ENCODE data around the gene SDHAF3. TPM values are rescaled to one million over a fixed set of nuclear protein-coding genes. Genes with fewer than 3 reads are reported as not detected.
"Not testable (repeated sequence)": the region's sequence is repeated elsewhere in the genome, so short reads cannot be mapped to it uniquely, and the experiment has no call there.

Gene SDHAF3
- total RNA-seq, 2 donors from 2014 or later, result 22.3 to 30.7 TPM

- intact Hi-C loops (cut with DNase I), result no loop called here
- Histone ChIP-seq H3K27me3 (no peaks in the 10 kb centered on the region), H3K9me3 (no peaks in the 10 kb centered on the region), H3K4me3 (no peak overlapping the region), H3K4me1 (no peaks in the 10 kb centered on the region), H3K36me3 (replicated peaks in 1 of 2; ENCODE audit: insufficient read depth in 1 of 2, low read depth in 2 of 2) (no peaks in the 10 kb centered on the region), H3K27ac (no peak overlapping the region)
- WGBS, 2 donors, result 0 to 6% methylated on average over 2 of the region's 2 CpGs
- DNase-seq, result peak; percentile 46 to 50 (median 47)
- TF ChIP-seq, protein P1, sequence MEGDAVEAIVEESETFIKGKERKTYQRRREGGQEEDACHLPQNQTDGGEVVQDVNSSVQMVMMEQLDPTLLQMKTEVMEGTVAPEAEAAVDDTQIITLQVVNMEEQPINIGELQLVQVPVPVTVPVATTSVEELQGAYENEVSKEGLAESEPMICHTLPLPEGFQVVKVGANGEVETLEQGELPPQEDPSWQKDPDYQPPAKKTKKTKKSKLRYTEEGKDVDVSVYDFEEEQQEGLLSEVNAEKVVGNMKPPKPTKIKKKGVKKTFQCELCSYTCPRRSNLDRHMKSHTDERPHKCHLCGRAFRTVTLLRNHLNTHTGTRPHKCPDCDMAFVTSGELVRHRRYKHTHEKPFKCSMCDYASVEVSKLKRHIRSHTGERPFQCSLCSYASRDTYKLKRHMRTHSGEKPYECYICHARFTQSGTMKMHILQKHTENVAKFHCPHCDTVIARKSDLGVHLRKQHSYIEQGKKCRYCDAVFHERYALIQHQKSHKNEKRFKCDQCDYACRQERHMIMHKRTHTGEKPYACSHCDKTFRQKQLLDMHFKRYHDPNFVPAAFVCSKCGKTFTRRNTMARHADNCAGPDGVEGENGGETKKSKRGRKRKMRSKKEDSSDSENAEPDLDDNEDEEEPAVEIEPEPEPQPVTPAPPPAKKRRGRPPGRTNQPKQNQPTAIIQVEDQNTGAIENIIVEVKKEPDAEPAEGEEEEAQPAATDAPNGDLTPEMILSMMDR (IDR thresholded peaks at IDR 0.05), result peak; percentile 18 to 69 (median 59)
- no peak for TF ChIP-seq POLR2A (IDR thresholded peaks at IDR 0.05)
- peak; percentile 66 for ATAC-seq
Measured at GRCh38 chr7:97179454-97180104, 62.1 kb downstream of the SDHAF3 start.

DNA sequence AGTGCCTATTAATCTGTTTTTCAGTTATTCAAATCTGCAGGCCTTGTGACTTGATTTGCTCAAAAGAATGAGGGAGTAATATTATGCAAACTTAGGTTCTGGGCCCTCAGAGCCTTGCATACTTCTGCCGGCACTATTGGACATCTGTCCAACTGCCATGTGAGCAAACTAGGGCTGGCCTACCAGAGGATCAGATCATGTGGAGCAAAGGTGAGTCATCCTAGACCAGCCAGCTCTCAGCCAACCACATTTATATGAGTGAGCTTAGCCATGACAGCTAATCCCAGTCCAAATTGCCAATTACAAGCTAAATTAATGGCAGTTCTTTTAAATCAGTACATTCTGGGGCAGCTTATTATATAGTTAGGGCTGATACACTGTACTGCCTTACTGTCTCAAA is 69.6 kb downstream of the SDHAF3 start:
- H3K4me3 ChIP-seq, result no peak overlapping the region
- TF ChIP-seq, protein P1 (IDR thresholded peaks at IDR 0.05), result no peak
- no peak for TF ChIP-seq POLR2A (IDR thresholded peaks at IDR 0.05)
- H3K36me3 ChIP-seq (replicated peaks in 1 of 2; ENCODE audit: insufficient read depth in 1 of 2, low read depth in 2 of 2), result no peaks in the 10 kb centered on the region
- H3K9me3 ChIP-seq, result no peaks in the 10 kb centered on the region
- H3K4me1 ChIP-seq, result no peaks in the 10 kb centered on the region
- ATAC-seq (no peak), DNase-seq (peak in 1 of 4 donors; percentile 13)
- intact Hi-C loops (cut with DNase I), result no loop called here
- H3K27me3 ChIP-seq, result no peaks in the 10 kb centered on the region
- no peak overlapping the region for H3K27ac ChIP-seq
- WGBS, 2 donors, result 78 to 100% methylated on average over 1 of the region's 1 CpG

- H3K9me3 ChIP-seq; H3K27ac ChIP-seq; H3K4me1 ChIP-seq; H3K36me3 ChIP-seq (replicated peaks in 1 of 2; ENCODE audit: insufficient read depth in 1 of 2, low read depth in 2 of 2); DNase-seq; intact Hi-C loops (cut with DNase I); H3K27me3 ChIP-seq; H3K4me3 ChIP-seq; ATAC-seq: not testable (repeated sequence)
- 42 to 44% methylated on average over 2 of the region's 2 CpGs for WGBS, 2 donors
Measured at GRCh38 chr7:97196174-97196573, 78.7 kb downstream of the SDHAF3 start.

- Histone ChIP-seq H3K4me1 (no peaks in the 10 kb centered on the region), H3K9me3 (no peaks in the 10 kb centered on the region), H3K36me3 (replicated peaks in 1 of 2; ENCODE audit: insufficient read depth in 1 of 2, low read depth in 2 of 2) (no peaks in the 10 kb centered on the region), H3K27ac (no peak overlapping the region), H3K4me3 (no peak overlapping the region), H3K27me3 (no peaks in the 10 kb centered on the region)
- intact Hi-C loops (cut with DNase I), result no loop called here
- no peak for ATAC-seq
- TF ChIP-seq, protein P1 (IDR thresholded peaks at IDR 0.05), result no peak
- no peak for TF ChIP-seq POLR2A (IDR thresholded peaks at IDR 0.05)
- no peak for DNase-seq
- 38 to 50% methylated on average over 3 of the region's 3 CpGs for WGBS, 2 donors
Measured at GRCh38 chr7:97198596-97198995, 81.1 kb downstream of the SDHAF3 start.

DNA sequence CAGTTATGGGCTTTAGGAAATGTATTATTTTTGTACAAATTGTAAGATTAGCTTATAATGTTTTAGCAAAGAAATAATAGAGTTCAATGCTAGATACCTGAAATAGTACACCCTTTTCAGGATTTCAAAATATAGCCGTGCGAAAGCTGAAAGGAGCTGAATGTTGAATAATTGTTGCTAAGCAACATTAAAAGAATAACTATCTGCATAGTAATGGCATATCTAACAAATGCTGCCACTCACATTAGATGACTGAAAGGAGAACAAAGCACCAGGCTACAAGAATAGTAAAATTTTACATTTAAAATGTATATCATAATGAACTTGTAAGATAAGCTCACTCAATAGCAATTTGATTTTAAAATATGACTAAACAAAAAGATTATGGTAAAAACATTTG is 82.5 kb downstream of the SDHAF3 start:
- intact Hi-C loops (cut with DNase I), result no loop called here
- no peaks in the 10 kb centered on the region for H3K36me3 ChIP-seq (replicated peaks in 1 of 2; ENCODE audit: insufficient read depth in 1 of 2, low read depth in 2 of 2)
- no peaks in the 10 kb centered on the region for H3K4me1 ChIP-seq
- H3K4me3 ChIP-seq, result no peak overlapping the region
- no peak for TF ChIP-seq POLR2A (IDR thresholded peaks at IDR 0.05)
- TF ChIP-seq, protein P1 (IDR thresholded peaks at IDR 0.05), result no peak
- H3K9me3 ChIP-seq, result no peaks in the 10 kb centered on the region
- WGBS, 2 donors, result 76 to 82% methylated on average over 2 of the region's 2 CpGs
- H3K27me3 ChIP-seq, result no peaks in the 10 kb centered on the region
- DNase-seq (no peak), ATAC-seq (no peak)
- no peak overlapping the region for H3K27ac ChIP-seq
